Right renal pelvis (tissue), 4 donors: ENCODE data around the gene COL23A1. TPM values are rescaled to one million over a fixed set of nuclear protein-coding genes. Genes with fewer than 3 reads are reported as not detected.

Experiments
- DNase-seq, 4 donors: peaks; one replicate each; pipeline ENCODE4 v3.0.0-alpha.2; 2013; ENCODE audit warnings: low read depth in 4 of 4, low spot score in 3 of 4, missing footprints in 1 of 4
- polyA plus RNA-seq, 4 donors: library from polyadenylated mRNA; unstranded; fragments of 120-200 nt; gene quantifications; one replicate each; pipeline ENCODE4 v1.2.1, GENCODE V29; 2013; ENCODE audit not compliant: insufficient read length in 4 of 4

Gene COL23A1
- polyA plus RNA-seq, 4 donors: 5.7 to 8.2 (median 6.4) TPM

DNA sequence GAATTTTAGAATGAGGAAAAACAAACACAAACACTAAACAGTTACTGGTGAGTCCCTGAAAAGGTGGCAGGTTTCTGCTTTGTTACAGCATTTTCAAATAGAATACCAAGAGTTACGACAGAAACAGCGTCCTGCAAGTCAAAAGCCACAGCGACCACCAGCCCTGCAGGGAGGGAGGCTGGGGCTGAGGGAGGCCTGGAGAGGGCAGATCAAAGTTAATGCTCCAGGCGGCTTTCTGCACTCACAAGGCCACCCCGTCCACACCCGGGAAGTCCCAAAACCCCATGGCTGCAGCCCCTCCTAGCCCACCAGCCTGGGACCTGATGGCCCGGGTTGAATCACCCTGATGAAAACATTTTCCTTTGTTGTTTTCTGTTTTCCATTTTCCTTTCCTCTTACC, 29.3 kb downstream of the COL23A1 start:
- no peak for DNase-seq

GRCh38 chr5:178557416-178557815, 32.8 kb downstream of the COL23A1 start:
- DNase-seq: no peak

DNA sequence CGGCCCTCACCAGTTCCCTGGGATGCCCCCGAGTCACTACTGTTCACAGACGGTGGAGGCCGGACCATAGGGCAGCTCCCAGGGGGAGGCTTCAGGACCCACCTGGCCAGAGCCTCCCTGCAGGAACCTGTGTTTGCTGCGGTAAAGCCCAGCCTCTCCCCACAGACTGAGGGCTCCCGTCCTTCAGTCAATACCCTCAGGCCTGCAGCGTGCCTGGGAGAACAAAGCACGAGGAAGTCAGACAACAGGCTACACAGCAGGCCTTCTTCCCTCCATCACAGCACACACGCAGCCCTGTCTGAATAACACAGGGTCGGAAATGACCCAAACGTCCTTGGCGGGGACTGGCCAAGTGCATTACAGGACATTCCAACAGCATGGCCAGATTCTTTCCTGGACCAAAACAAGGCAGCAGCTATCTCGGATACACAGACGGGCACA, 34.4 kb downstream of the COL23A1 start:
- DNase-seq: no peak

- DNase-seq: no peak
These were observed 35.2 kb downstream of the COL23A1 start for GRCh38 chr5:178555005-178555404.

- DNase-seq: no peak
These were observed 35.9 kb downstream of the COL23A1 start for GRCh38 chr5:178554311-178554710.

GRCh38 chr5:178553517-178553916, 36.7 kb downstream of the COL23A1 start:
- DNase-seq: no peak

DNA sequence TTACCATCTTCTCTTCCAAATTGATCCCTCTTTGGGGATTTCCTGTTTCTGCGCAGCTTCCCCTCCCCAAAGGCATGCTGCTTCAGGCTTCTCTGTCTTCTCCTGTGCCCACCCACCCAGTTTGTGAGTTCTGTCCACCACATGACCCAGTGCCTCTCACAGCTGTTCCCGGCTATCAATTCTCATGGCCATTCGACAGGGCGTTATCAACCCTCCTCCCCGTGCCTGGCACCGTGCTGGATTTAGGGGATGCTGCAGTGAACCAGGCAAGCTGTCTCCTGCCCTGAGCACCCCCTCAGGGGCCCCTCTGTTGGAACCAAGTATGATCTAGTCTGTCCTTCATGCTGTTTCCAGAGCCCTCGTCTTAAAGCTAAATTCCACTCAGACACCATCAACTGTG, 38.7 kb downstream of the COL23A1 start:
- DNase-seq: no peak

- DNase-seq: no peak
These were observed 39.1 kb downstream of the COL23A1 start for GRCh38 chr5:178551059-178551458.

DNA sequence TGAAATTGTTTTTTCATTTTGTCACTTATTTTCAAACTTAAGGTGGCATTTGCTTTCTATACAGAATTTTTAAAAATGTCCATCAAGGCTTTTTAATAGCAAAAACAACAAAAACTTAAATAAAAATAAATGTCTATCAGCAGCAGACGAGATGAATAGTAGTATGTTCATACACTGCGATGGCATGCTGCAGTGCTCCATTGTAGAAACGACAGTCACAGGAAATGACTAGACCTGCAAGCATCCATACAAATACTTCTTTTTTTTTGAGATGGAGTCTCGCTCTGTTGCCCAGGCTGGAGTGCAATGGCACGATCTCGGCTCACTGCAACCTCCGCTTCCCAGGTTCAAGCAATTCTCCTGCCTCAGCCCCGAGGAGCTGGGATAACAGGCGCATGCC, 41.4 kb downstream of the COL23A1 start:
- DNase-seq: no peak

GRCh38 chr5:178547753-178548415, 42.3 kb downstream of the COL23A1 start:
- DNase-seq: no peak

DNA sequence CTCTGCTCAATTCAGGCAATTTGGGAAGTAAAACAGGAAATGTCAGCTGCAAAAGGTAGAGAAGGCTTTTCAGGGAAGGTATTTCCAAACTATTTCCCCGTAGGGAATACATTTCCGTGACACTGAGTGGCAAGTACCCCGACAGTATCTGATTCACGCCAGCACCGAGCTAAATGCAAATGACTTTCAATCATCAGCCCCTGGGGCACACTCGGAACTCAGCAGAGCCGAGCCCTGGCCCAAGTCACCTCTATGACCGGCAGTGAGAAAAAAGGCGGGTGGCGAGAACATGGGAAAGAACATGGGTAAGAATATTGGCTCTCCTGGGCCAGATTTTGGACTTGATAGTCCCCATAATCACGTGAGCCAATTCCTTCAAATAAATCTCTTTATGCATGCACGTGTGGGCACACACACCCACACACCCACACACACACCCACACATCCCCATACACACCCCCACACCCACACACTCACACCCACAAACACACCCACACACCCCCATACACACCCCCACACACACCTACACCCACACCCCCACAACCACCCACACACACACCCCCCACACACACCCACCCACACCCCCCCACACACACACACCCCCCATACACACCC, 43.0 kb downstream of the COL23A1 start:
- DNase-seq: no peak

GRCh38 chr5:178546675-178547033, 43.5 kb downstream of the COL23A1 start:
- DNase-seq: no peak

DNA sequence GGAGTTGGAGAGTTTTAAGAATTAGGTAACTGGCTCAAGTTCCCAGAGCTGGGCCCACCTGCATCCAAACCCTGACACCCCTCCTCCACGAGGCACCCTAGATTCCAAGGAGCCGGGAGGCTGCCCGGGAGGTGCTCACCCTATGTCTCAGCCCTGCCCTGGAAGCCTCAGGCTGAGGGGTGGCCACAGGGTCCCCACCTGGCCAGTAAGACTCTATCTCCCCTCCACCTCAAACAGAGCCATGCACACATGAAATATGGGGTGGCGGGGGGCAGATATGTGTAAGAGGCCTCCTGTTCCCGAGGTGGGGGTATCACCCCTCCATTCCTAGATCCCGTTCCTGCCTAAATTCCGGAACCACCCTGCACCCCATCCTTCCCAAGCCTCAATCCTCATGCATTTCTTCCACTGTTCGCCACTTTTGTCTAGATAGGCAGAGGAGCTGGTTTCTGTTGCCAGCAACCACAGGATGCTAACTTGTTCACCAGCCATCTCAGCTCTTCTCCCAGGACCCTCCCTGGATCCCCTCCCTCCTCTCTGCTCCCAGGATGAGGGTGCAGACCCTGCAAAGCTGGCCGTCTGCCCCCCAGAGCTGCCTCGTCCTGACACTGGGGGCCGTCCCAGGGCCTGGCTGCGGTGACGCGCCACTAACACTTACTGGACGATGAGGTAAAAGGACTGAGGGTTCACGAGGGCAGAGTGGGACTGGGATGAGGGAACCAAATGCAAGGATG, 44.1 kb downstream of the COL23A1 start:
- no peak for DNase-seq

GRCh38 chr5:178545176-178545575, 45.0 kb downstream of the COL23A1 start:
- no peak for DNase-seq

GRCh38 chr5:178544166-178544834, 45.9 kb downstream of the COL23A1 start:
- no peak for DNase-seq

GRCh38 chr5:178542455-178542854, 47.7 kb downstream of the COL23A1 start:
- DNase-seq: peak; percentile 37 to 60 (median 55)

- DNase-seq: no peak
These were observed 49.7 kb downstream of the COL23A1 start for GRCh38 chr5:178540526-178540925.

DNA sequence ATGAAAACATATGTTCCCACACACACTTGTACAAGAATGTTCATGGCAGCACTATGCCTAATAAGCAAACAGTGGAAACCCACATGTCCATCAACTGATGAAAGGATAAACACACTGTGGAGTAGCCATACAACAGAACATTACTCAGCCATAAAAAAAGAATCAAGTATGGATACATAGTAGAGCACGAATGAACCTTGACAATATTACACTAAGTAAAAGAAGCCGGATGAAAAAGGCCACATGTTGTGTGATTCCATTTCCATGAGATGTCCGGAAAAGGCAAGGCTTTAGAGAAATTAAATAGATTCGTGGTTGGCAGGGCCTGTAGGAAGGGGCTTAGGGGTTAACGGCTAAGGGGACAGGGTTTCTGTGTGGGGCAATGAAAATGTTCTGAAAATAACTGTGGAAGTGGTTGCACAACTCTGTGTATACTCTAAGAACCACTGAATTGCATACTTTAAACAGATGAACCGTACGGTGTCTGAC, 51.4 kb downstream of the COL23A1 start:
- DNase-seq: no peak

- DNase-seq: no peak
These were observed 52.5 kb downstream of the COL23A1 start for GRCh38 chr5:178537467-178538371.
